Measurements from ENCODE around the gene RHBDL1. TPM values are rescaled to one million over a fixed set of nuclear protein-coding genes. Genes with fewer than 3 reads are reported as not detected.

The RHBDL1 gene
- total and polyA plus RNA-seq, 4 donors, result 0.35 to 0.84 (median 0.70) TPM

DNA sequence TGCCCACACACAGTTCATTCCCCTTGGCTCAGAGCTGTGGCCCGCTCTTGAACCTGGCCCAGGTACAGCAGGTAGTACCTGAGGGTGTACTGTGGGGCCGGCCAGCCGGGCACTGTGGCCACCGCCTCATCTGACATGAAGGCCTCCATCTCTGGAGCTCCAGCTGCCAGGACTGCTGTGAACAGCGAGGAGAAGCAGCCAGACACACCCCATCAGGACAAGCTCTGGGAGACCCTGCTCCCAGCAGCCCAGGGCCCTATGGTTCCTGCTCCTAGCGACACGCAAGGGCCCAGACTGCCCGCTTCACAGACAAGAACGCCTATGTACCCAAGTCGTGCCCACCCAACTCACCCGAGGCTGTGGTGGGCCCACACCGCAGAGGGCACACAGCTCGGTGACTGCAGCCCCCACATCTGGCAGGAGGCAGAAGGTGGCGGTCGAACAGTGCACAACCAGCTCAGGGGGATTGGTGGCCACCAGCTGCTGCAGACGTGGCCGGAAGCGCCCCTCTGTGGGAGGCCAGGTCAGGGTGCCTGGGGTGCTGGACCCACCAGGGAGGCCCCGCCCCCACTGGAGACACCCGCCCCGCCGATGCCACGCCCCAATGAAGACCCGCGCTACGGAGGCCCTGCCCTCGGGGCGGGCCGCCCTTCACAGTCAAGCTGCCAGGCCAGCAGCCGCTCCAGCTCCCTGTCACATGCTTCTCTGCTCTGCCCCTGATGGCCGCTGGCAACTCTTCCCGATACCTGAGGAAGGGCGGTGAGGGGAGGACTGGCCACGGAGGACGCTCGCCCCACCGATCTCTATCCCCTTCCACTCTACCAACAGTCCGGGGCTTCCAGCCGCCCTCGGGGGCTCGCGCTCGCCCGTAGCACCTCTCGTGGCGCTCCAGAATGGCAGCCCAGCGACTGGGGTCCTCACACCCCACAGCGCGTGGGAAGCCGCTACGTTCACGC lies 3.7 kb downstream of the RHBDL1 start:
- Histone ChIP-seq H3K27ac (ENCODE audit: low read depth in 1 of 2, low read length in 2 of 2) (peak overlapping the region; percentile 68 to 72), H3K36me3 (ENCODE audit: control insufficient read depth in 4 of 4, insufficient read depth in 3 of 4, low read depth in 1 of 4, low read length in 3 of 4) (peaks cover 8 to 14% (median 12%) of the 10 kb centered on the region in 4 donors), H3K27me3 (ENCODE audit: control insufficient read depth in 4 of 4, insufficient read depth in 4 of 4, low read length in 3 of 4) (no peaks in the 10 kb centered on the region), H3K9me3 (ENCODE audit: control insufficient read depth in 4 of 4, low read length in 3 of 4) (no peaks in the 10 kb centered on the region), H3K4me1 (ENCODE audit: control insufficient read depth in 4 of 4, insufficient read depth in 4 of 4, low read length in 3 of 4) (peaks cover 24 to 61% (median 44%) of the 10 kb centered on the region in 4 donors), H3K9ac (ENCODE audit: low read depth in 1 of 2, low read length in 2 of 2) (peak overlapping the region in 1 of 2 donors; percentile 26), H3K4me3 (ENCODE audit: low read depth in 1 of 3, low read length in 3 of 3) (peak overlapping the region in 2 of 3 donors; percentile 36 to 52)
- 32% methylated on average over 52 of the region's 52 CpGs for WGBS
- TF ChIP-seq, protein P1, sequence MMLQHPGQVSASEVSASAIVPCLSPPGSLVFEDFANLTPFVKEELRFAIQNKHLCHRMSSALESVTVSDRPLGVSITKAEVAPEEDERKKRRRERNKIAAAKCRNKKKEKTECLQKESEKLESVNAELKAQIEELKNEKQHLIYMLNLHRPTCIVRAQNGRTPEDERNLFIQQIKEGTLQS (IDR thresholded peaks at IDR 0.05), result no peak
- TF ChIP-seq GABPA (IDR thresholded peaks at IDR 0.05 in 1 of 2, conservative IDR thresholded peaks at IDR 0.05 in 1 of 2) (no peak), YY1 (IDR thresholded peaks at IDR 0.05) (no peak), FOXA1 (IDR thresholded peaks at IDR 0.05) (no peak), TAF1 (conservative IDR thresholded peaks at IDR 0.05) (no peak), SP1 (IDR thresholded peaks at IDR 0.05) (no peak), FOXA2 (IDR thresholded peaks at IDR 0.05) (no peak), EGR1 (IDR thresholded peaks at IDR 0.05; ENCODE audit: low read depth in 2 of 2) (no peak)
- TF ChIP-seq, protein P2, sequence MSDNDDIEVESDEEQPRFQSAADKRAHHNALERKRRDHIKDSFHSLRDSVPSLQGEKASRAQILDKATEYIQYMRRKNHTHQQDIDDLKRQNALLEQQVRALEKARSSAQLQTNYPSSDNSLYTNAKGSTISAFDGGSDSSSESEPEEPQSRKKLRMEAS (IDR thresholded peaks at IDR 0.05), result no peak
- TF ChIP-seq, protein P3, sequence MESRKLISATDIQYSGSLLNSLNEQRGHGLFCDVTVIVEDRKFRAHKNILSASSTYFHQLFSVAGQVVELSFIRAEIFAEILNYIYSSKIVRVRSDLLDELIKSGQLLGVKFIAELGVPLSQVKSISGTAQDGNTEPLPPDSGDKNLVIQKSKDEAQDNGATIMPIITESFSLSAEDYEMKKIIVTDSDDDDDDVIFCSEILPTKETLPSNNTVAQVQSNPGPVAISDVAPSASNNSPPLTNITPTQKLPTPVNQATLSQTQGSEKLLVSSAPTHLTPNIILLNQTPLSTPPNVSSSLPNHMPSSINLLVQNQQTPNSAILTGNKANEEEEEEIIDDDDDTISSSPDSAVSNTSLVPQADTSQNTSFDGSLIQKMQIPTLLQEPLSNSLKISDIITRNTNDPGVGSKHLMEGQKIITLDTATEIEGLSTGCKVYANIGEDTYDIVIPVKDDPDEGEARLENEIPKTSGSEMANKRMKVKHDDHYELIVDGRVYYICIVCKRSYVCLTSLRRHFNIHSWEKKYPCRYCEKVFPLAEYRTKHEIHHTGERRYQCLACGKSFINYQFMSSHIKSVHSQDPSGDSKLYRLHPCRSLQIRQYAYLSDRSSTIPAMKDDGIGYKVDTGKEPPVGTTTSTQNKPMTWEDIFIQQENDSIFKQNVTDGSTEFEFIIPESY (IDR thresholded peaks at IDR 0.05), result no peak
- DNase-seq (ENCODE audit: low spot score), result peak; percentile 71

DNA sequence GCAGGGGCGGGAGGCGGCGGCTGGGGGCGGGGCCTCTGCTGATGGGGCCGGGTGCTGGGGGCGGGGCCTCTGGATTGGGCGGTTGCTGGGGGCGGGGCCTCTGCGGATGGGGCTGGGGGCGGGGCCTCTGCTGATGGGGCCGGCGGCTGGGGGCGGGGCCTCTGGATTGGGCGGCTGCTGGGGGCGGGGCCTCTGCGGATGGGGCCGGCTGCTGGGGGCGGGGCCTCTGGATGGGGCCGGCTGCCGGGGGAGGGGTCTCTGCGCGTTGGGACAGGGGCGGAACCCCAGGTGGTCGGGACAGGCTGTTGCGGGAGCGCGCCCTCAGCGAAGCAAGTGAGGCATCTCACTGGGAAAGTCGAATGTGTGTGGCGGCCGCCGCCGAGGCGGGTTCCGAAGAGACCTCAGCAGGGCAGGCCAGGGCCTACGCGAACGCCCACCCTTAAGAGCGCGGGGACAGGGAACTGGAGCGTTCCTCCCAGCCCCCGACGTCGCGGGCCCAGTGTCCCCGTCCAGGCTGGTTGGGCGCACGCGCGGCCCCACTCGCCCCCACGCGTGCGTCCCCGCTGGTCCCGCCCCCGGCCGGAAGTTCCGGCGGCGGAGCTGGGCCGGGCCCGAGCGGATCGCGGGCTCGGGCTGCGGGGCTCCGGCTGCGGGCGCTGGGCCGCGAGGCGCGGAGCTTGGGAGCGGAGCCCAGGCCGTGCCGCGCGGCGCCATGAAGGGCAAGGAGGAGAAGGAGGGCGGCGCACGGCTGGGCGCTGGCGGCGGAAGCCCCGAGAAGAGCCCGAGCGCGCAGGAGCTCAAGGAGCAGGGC lies 4.5 kb downstream of the RHBDL1 start, which contains the start of gene STUB1:
TSS of gene STUB1 (plus strand) at position 597 of the 811 bp plus-strand sequence. CDS start at position 713, 116 bp downstream.
- Histone ChIP-seq H3K27me3 (ENCODE audit: control insufficient read depth in 4 of 4, insufficient read depth in 4 of 4, low read length in 3 of 4) (no peaks in the 10 kb centered on the region), H3K36me3 (ENCODE audit: control insufficient read depth in 4 of 4, insufficient read depth in 3 of 4, low read depth in 1 of 4, low read length in 3 of 4) (peaks cover 8 to 14% (median 12%) of the 10 kb centered on the region in 4 donors), H3K9me3 (ENCODE audit: control insufficient read depth in 4 of 4, low read length in 3 of 4) (no peaks in the 10 kb centered on the region), H3K9ac (ENCODE audit: low read depth in 1 of 2, low read length in 2 of 2) (peak within 1 kb of the TSS; percentile 60 to 78), H3K4me3 (ENCODE audit: low read depth in 1 of 3, low read length in 3 of 3) (peak within 1 kb of the TSS; percentile 77 to 83 (median 81)), H3K27ac (ENCODE audit: low read depth in 1 of 2, low read length in 2 of 2) (peak within 1 kb of the TSS; percentile 93 to 94), H3K4me1 (ENCODE audit: control insufficient read depth in 4 of 4, insufficient read depth in 4 of 4, low read length in 3 of 4) (peaks cover 31 to 63% (median 49%) of the 10 kb centered on the region in 4 donors)
- TF ChIP-seq GABPA (IDR thresholded peaks at IDR 0.05 in 1 of 2, conservative IDR thresholded peaks at IDR 0.05 in 1 of 2) (peak in 1 of 2 donors; percentile 76), SP1 (IDR thresholded peaks at IDR 0.05) (peak; percentile 30), FOXA1 (IDR thresholded peaks at IDR 0.05) (no peak)
- TF ChIP-seq, protein P3 (IDR thresholded peaks at IDR 0.05), result no peak
- peak; percentile 96 for DNase-seq (ENCODE audit: low spot score)
- WGBS, result 1% methylated on average over 91 of the region's 91 CpGs

All from liver (tissue), 9 donors.